OCI-LY1 (cell line): ENCODE data around the gene WIF1.

ENCODE experiments used
- H2AFZ ChIP-seq: fragments of 200-600 bp; sonication (generic), shearing (Covaris generic); 2 replicates; pipeline ENCODE4 v1.6.0; 2014; ENCODE audit warnings: antibody characterized with exemption, mild to moderate bottlenecking, low read length
- H3F3A ChIP-seq: fragments of 200-600 bp; sonication (generic), shearing (Covaris generic); 2 replicates; pipeline ENCODE4 v1.6.0; 2014; ENCODE audit warnings: mild to moderate bottlenecking, antibody characterized with exemption, low read length, moderate library complexity; ENCODE audit not compliant: insufficient read depth
- H3K27ac ChIP-seq: fragments of 200-600 bp; sonication (generic); 2 replicates; pipeline ENCODE4 v1.5.1; 2014; ENCODE audit warnings: low read length, mixed run types, mild to moderate bottlenecking, low read depth; ENCODE audit not compliant: poor library complexity, severe bottlenecking
- H3K27me3 ChIP-seq: fragments of 200-600 bp; sonication (generic); 2 replicates; pipeline ENCODE4 v1.6.0; 2014; ENCODE audit warnings: antibody characterized with exemption, mild to moderate bottlenecking, low read length, moderate library complexity; ENCODE audit not compliant: insufficient read depth
- H3K36me3 ChIP-seq: fragments of 200-600 bp; sonication (generic); 2 replicates; pipeline ENCODE4 v1.6.1; 2014; ENCODE audit warnings: mild to moderate bottlenecking, antibody characterized with exemption, low read length, moderate library complexity, mixed read lengths; ENCODE audit not compliant: insufficient read depth
- H3K4me1 ChIP-seq: fragments of 200-600 bp; sonication (generic); 2 replicates; pipeline ENCODE4 v1.5.1; 2014; ENCODE audit warnings: mild to moderate bottlenecking, low read length, moderate library complexity; ENCODE audit not compliant: insufficient read depth, severe bottlenecking
- H3K4me2 ChIP-seq: fragments of 200-600 bp; sonication (generic), shearing (Covaris generic); 2 replicates; pipeline ENCODE4 v1.6.1; 2014; ENCODE audit warnings: low read length
- H3K4me3 ChIP-seq: fragments of 200-600 bp; sonication (generic); 2 replicates; pipeline ENCODE4 v1.5.1; 2014; ENCODE audit warnings: low read length, low read depth, mild to moderate bottlenecking, mixed read lengths; ENCODE audit not compliant: poor library complexity, severe bottlenecking
- H3K79me2 ChIP-seq: fragments of 200-600 bp; shearing (Covaris generic); 2 replicates; pipeline ENCODE4 v1.6.1; 2016; ENCODE audit warnings: mixed run types, low read length, mixed read lengths; ENCODE audit not compliant: insufficient read depth
- H3K9ac ChIP-seq: fragments of 200-600 bp; sonication (generic), shearing (Covaris generic); 2 replicates; pipeline ENCODE4 v1.6.1; 2014; ENCODE audit warnings: mild to moderate bottlenecking, low read length, mixed read lengths
- H3K9me2 ChIP-seq: fragments of 200-600 bp; sonication (generic), shearing (Covaris generic); 2 replicates; pipeline ENCODE4 v1.6.1; 2014; ENCODE audit warnings: low read depth, mild to moderate bottlenecking, low read length, mixed read lengths
- H3K9me3 ChIP-seq: fragments of 200-600 bp; shearing (Covaris generic); 2 replicates; pipeline ENCODE4 v1.6.1; 2014; ENCODE audit warnings: low read length, mixed read lengths
- H4K20me1 ChIP-seq: fragments of 200-600 bp; sonication (generic), shearing (Covaris generic); 2 replicates; pipeline ENCODE4 v1.6.0; 2016; ENCODE audit warnings: mild to moderate bottlenecking, low read length; ENCODE audit not compliant: insufficient read depth
- CTCF ChIP-seq: fragments of 200-600 bp; sonication (generic), shearing (Covaris generic); IDR thresholded peaks from 2 replicates; pipeline ENCODE4 v1.5.1; 2017; ENCODE audit warnings: mild to moderate bottlenecking, antibody characterized with exemption, low read length, moderate library complexity, mixed read lengths
- EZH2 ChIP-seq: fragments of 200-600 bp; sonication (generic), shearing (Covaris generic); IDR thresholded peaks from 2 replicates; pipeline ENCODE4 v1.8.0; 2017; ENCODE audit warnings: borderline replicate concordance, mixed run types, mild to moderate bottlenecking, antibody characterized with exemption, low read length, moderate library complexity, mixed read lengths

WIF1 gene

DNA sequence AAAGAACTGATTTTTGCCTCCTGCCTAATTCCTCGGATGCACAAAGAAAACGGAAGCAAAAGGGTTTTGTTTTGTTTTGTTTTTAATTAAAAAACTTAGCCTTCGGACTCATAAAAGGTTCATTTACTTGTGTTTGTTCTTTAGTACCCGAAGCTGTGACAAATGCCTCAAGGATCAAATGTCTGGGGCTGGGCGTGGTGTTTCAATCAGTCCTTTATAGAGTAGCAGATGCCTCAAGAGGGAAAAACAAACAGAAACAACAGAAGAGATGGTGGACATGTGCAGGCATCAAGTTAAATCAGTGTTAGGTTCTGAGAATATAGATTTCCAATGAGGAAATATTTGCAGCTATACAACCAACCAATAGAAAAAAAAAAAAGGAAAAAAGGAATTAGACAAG lies 1.6 kb upstream of the WIF1 start:
- Histone ChIP-seq H3K4me1 (no peaks in the 10 kb centered on the region), H3K9me3 (no peaks in the 10 kb centered on the region), H3K36me3 (no peaks in the 10 kb centered on the region), H4K20me1 (no peaks in the 10 kb centered on the region), H3K27me3 (no peaks in the 10 kb centered on the region), H3K9ac (no peak overlapping the region), H3K27ac (no peak overlapping the region), H3K4me3 (no peak overlapping the region), H3K9me2 (no peaks in the 10 kb centered on the region), H3K4me2 (no peak overlapping the region), H3F3A (no peaks in the 10 kb centered on the region), H2AFZ (no peak overlapping the region), H3K79me2 (no peaks in the 10 kb centered on the region)
- TF ChIP-seq CTCF = no peak
- TF ChIP-seq EZH2 = no peak

- Histone ChIP-seq H3K9ac (no peak overlapping the region), H3F3A (no peaks in the 10 kb centered on the region), H4K20me1 (no peaks in the 10 kb centered on the region), H3K27me3 (no peaks in the 10 kb centered on the region), H3K9me3 (no peaks in the 10 kb centered on the region), H3K79me2 (no peaks in the 10 kb centered on the region), H3K4me3 (no peak overlapping the region), H3K27ac (no peak overlapping the region), H3K4me1 (no peaks in the 10 kb centered on the region), H2AFZ (no peak overlapping the region), H3K36me3 (no peaks in the 10 kb centered on the region), H3K9me2 (no peaks in the 10 kb centered on the region), H3K4me2 (no peak overlapping the region)
- TF ChIP-seq EZH2 (no peak), CTCF (no peak)
These were observed 908 bp upstream of the WIF1 start for GRCh38 chr12:65121956-65122469.

DNA sequence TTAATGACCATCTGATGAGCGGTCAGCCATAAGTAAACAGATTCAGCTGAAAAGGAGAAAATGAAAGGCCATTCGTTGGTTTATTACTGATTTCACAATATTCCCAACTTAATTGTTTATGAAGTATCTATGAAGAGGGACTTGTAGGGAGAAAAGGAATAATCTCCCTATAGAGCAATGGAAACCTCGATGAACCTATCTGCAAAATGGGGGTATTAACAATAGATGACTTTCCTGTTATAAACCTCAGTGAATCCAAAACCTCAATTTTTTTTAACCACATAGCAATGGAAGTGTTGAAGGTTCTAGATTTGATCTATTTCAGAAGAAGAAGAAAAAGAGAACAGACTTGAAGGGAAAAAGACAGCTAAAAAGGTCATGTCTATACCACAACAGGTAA lies 2.0 kb downstream of the WIF1 start:
- Histone ChIP-seq H4K20me1 (no peaks in the 10 kb centered on the region), H3K9ac (no peak overlapping the region), H3K27ac (no peak overlapping the region), H3F3A (no peaks in the 10 kb centered on the region), H3K36me3 (no peaks in the 10 kb centered on the region), H3K4me2 (no peak overlapping the region), H3K9me3 (no peaks in the 10 kb centered on the region), H3K9me2 (no peaks in the 10 kb centered on the region), H3K4me1 (no peaks in the 10 kb centered on the region), H3K27me3 (no peaks in the 10 kb centered on the region), H2AFZ (no peak overlapping the region), H3K79me2 (no peaks in the 10 kb centered on the region), H3K4me3 (no peak overlapping the region)
- no peak for TF ChIP-seq EZH2

GRCh38 chr12:65113621-65114035 lies 7.5 kb downstream of the WIF1 start:
- Histone ChIP-seq H3F3A (no peaks in the 10 kb centered on the region), H3K4me2 (no peak overlapping the region), H3K27ac (no peak overlapping the region), H3K9me3 (no peaks in the 10 kb centered on the region), H4K20me1 (no peaks in the 10 kb centered on the region), H3K4me1 (no peaks in the 10 kb centered on the region), H3K27me3 (no peaks in the 10 kb centered on the region), H3K79me2 (no peaks in the 10 kb centered on the region), H3K4me3 (no peak overlapping the region), H3K36me3 (no peaks in the 10 kb centered on the region), H3K9ac (no peak overlapping the region), H3K9me2 (no peaks in the 10 kb centered on the region), H2AFZ (no peak overlapping the region)
- TF ChIP-seq EZH2 = no peak
- no peak for TF ChIP-seq CTCF
